ENCODE measurements around the gene POLR2I. TPM values are rescaled to one million over a fixed set of nuclear protein-coding genes. Genes with fewer than 3 reads are reported as not detected.

The POLR2I gene
- polyA plus RNA-seq, 3 donors: 21.2 to 73.9 (median 57.9) TPM

DNA sequence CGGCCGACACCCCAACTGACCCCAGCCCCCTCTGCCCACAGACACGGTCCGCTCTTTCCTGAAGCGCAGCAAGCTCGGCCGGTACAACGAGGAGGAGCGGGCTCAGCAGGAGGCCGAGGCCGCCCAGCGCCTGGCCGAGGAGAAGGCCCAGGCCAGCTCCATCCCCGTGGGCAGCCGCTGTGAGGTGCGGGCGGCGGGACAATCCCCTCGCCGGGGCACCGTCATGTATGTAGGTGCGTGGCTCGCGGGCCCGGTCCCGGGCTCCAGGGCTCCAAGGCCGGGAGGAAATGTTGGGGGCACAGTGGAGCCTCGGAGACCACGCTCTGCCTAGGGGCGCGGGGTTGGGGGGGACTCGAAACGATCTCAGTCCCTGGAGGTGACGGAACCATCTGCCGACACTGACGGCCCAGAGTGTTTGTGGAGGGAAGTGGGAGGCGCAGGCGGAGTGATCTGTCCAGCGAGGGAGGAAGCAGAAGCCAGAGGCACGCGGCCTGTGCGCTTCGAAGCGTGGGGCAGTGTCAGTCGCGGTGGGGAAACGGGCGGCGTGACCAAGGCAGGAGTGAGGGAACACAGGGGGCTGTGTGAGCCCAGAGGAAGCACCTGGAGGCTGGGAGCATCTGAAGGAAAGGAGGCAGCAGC, 6.9 kb upstream of the POLR2I start:
- Histone ChIP-seq H3K27ac (ENCODE audit: low read depth in 1 of 2, low read length in 2 of 2) (no peak overlapping the region), H3K4me2 (replicated peaks; ENCODE audit: extremely low read depth, low read length, poor library complexity, severe bottlenecking) (no peak overlapping the region), H3K79me2 (ENCODE audit: insufficient read depth, low read length) (peaks cover 10% of the 10 kb centered on the region), H4K20me1 (ENCODE audit: insufficient read depth, low read length) (peaks cover under 1% of the 10 kb centered on the region), H3K36me3 (replicated peaks in 1 of 2; ENCODE audit: control insufficient read depth in 1 of 2, insufficient read depth in 2 of 2, low read length in 2 of 2) (peaks cover 52 to 84% of the 10 kb centered on the region in 2 donors), H3K27me3 (ENCODE audit: control insufficient read depth in 2 of 2, insufficient read depth in 2 of 2, low read length in 2 of 2) (no peaks in the 10 kb centered on the region), H3K9me3 (replicated peaks in 1 of 2; ENCODE audit: control insufficient read depth in 1 of 2, insufficient read depth in 1 of 2, low read length in 2 of 2) (no peaks in the 10 kb centered on the region), H3K4me1 (ENCODE audit: control insufficient read depth in 1 of 2, insufficient read depth in 2 of 2, low read length in 2 of 2) (peaks cover 0 to 4% of the 10 kb centered on the region in 2 donors), H3K9ac (ENCODE audit: insufficient read depth, low read length, poor library complexity, severe bottlenecking) (no peak overlapping the region), H3K4me3 (replicated peaks in 1 of 3; ENCODE audit: low read depth in 2 of 3, low read length in 3 of 3) (no peak overlapping the region), H2AFZ (ENCODE audit: insufficient read depth, low read depth, low read length, poor library complexity, severe bottlenecking) (no peak overlapping the region)
- H3K36me3 Mint-ChIP-seq: peaks cover 78 to 93% of the 10 kb centered on the region in 2 donors
- WGBS (ENCODE audit: insufficient coverage): 91% methylated on average over 49 of the region's 49 CpGs
- H3K27me3 Mint-ChIP-seq (ENCODE audit: low read depth in 3 of 3): peaks cover 0 to 1% (median 0%) of the 10 kb centered on the region in 3 donors
- DNase-seq: no peak
- peak overlapping the region in 1 of 7 donors; percentile 37 for H3K27ac Mint-ChIP-seq
- intact Hi-C loops (cut with micrococcal nuclease): no loop called here
- H3K9me3 Mint-ChIP-seq: no peaks in the 10 kb centered on the region
- H3K4me3 Mint-ChIP-seq: no peak overlapping the region
- peaks cover 6% of the 10 kb centered on the region for H3K4me1 Mint-ChIP-seq
- TF ChIP-seq, protein P1, sequence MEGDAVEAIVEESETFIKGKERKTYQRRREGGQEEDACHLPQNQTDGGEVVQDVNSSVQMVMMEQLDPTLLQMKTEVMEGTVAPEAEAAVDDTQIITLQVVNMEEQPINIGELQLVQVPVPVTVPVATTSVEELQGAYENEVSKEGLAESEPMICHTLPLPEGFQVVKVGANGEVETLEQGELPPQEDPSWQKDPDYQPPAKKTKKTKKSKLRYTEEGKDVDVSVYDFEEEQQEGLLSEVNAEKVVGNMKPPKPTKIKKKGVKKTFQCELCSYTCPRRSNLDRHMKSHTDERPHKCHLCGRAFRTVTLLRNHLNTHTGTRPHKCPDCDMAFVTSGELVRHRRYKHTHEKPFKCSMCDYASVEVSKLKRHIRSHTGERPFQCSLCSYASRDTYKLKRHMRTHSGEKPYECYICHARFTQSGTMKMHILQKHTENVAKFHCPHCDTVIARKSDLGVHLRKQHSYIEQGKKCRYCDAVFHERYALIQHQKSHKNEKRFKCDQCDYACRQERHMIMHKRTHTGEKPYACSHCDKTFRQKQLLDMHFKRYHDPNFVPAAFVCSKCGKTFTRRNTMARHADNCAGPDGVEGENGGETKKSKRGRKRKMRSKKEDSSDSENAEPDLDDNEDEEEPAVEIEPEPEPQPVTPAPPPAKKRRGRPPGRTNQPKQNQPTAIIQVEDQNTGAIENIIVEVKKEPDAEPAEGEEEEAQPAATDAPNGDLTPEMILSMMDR (IDR thresholded peaks at IDR 0.05): no peak

- Mint-ChIP-seq H3K27ac (no peak overlapping the region), H3K27me3 (ENCODE audit: low read depth in 3 of 3) (peaks cover 0 to 1% (median 0%) of the 10 kb centered on the region in 3 donors), H3K36me3 (peaks cover 78 to 92% of the 10 kb centered on the region in 2 donors), H3K9me3 (no peaks in the 10 kb centered on the region), H3K4me3 (no peak overlapping the region), H3K4me1 (peaks cover 10% of the 10 kb centered on the region)
- TF ChIP-seq, protein P1 (IDR thresholded peaks at IDR 0.05): no peak
- H4K20me1 ChIP-seq (ENCODE audit: insufficient read depth, low read length): peaks cover 7% of the 10 kb centered on the region
- no peak overlapping the region for H3K4me3 ChIP-seq (replicated peaks in 1 of 3; ENCODE audit: low read depth in 2 of 3, low read length in 3 of 3)
- DNase-seq: no peak
- peaks cover 16% of the 10 kb centered on the region for H3K79me2 ChIP-seq (ENCODE audit: insufficient read depth, low read length)
- H3K9me3 ChIP-seq (replicated peaks in 1 of 2; ENCODE audit: control insufficient read depth in 1 of 2, insufficient read depth in 1 of 2, low read length in 2 of 2): no peaks in the 10 kb centered on the region
- H3K4me1 ChIP-seq (ENCODE audit: control insufficient read depth in 1 of 2, insufficient read depth in 2 of 2, low read length in 2 of 2): peaks cover 6 to 10% of the 10 kb centered on the region in 2 donors
- no peak overlapping the region for H3K9ac ChIP-seq (ENCODE audit: insufficient read depth, low read length, poor library complexity, severe bottlenecking)
- no peak overlapping the region for H3K27ac ChIP-seq (ENCODE audit: low read depth in 1 of 2, low read length in 2 of 2)
- H3K36me3 ChIP-seq (replicated peaks in 1 of 2; ENCODE audit: control insufficient read depth in 1 of 2, insufficient read depth in 2 of 2, low read length in 2 of 2): peaks cover 53 to 82% of the 10 kb centered on the region in 2 donors
- intact Hi-C loops (cut with micrococcal nuclease): no loop called here
- no peaks in the 10 kb centered on the region for H3K27me3 ChIP-seq (ENCODE audit: control insufficient read depth in 2 of 2, insufficient read depth in 2 of 2, low read length in 2 of 2)
- no peak overlapping the region for H3K4me2 ChIP-seq (replicated peaks; ENCODE audit: extremely low read depth, low read length, poor library complexity, severe bottlenecking)
- 99% methylated on average over 17 of the region's 18 CpGs for whole genome bisulfite sequencing (ENCODE audit: insufficient coverage)
- H2AFZ ChIP-seq (ENCODE audit: insufficient read depth, low read depth, low read length, poor library complexity, severe bottlenecking): no peak overlapping the region
Measured at GRCh38 chr19:36120984-36121358, 6.3 kb upstream of the POLR2I start.
